HEK293 (cell line): Measurements from ENCODE around the gene C22orf15.
A peak's percentile ranks its signal among the peaks of the same experiment; 100 is the strongest.

Source experiments
- CTCF ChIA-PET: fragments of 350-600 bp; formaldehyde crosslinking; extraction: SDS; loops from one replicate; lab custom pipeline; 2021; ENCODE audit warnings: antibody characterized with exemption; lab: Yijun Ruan, JAX
- POLR2A ChIA-PET: fragments of 300-600 bp; formaldehyde crosslinking; extraction: SDS; loops from one replicate; lab custom pipeline; 2020; ENCODE audit warnings: antibody characterized with exemption, inconsistent platforms; lab: Yijun Ruan, JAX
- H3K27ac ChIP-seq: fragments of 200-500 bp; sonication (Bioruptor generic); 2 replicates; pipeline ENCODE4 v1.5.1; 2014; ENCODE audit warnings: low read depth, low read length, control low read depth, inconsistent platforms; ENCODE audit errors: extremely low read depth
- H3K36me3 ChIP-seq, 2 experiments: fragments of 200-500 bp in 1 of 2; sonication (Bioruptor generic) in 1 of 2; 1 replicate in 1 of 2; 2 replicates in 1 of 2; pipeline ENCODE4 v1.5.1; 2014 to 2017; ENCODE audit warnings: inconsistent platforms in 2 of 2, low read length in 2 of 2; ENCODE audit not compliant: control insufficient read depth in 2 of 2, insufficient read depth in 1 of 2
- H3K4me1 ChIP-seq: fragments of 200-500 bp; sonication (Bioruptor generic); 2 replicates; pipeline ENCODE4 v1.5.1; 2014; ENCODE audit warnings: mild to moderate bottlenecking, low read length, inconsistent platforms; ENCODE audit not compliant: control insufficient read depth, insufficient read depth
- H3K4me3 ChIP-seq: 2 replicates; pipeline ENCODE4 v1.5.1; 2011; ENCODE audit warnings: low read depth, mild to moderate bottlenecking, control low read depth, low read length, moderate library complexity
- H3K9me3 ChIP-seq: fragments of 200-500 bp; sonication (Bioruptor generic); 2 replicates; pipeline ENCODE4 v1.5.1; 2014; ENCODE audit warnings: low read depth, low read length, inconsistent platforms; ENCODE audit not compliant: control insufficient read depth, insufficient read depth
- EGR2 ChIP-seq: fragments of 450-650 bp; formaldehyde crosslinking; IDR thresholded peaks from 2 replicates; pipeline ENCODE4 v1.5.1; 2016; ENCODE audit warnings: low read depth, missing biosample characterization, missing genetic modification characterization
- FEZF1 ChIP-seq: fragments of 450-650 bp; formaldehyde crosslinking; IDR thresholded peaks from 2 replicates; pipeline ENCODE4 v1.5.1; 2016; ENCODE audit warnings: missing biosample characterization, missing genetic modification characterization
- HOXA7 ChIP-seq: sonication (generic); formaldehyde crosslinking; IDR thresholded peaks from 2 replicates; pipeline ENCODE4 v1.8.1; 2022; ENCODE audit warnings: missing genetic modification reagents, borderline replicate concordance
- KLF9 ChIP-seq: fragments of 450-650 bp; formaldehyde crosslinking; IDR thresholded peaks from 2 replicates; pipeline ENCODE4 v1.5.1; 2016; ENCODE audit warnings: missing biosample characterization, missing genetic modification characterization, low read depth
- MYNN ChIP-seq: fragments of 450-650 bp; formaldehyde crosslinking; IDR thresholded peaks from 2 replicates; pipeline ENCODE4 v1.5.1; 2016; ENCODE audit warnings: missing biosample characterization, missing genetic modification characterization, borderline replicate concordance
- TRIM28 ChIP-seq: IDR thresholded peaks from 2 replicates; pipeline ENCODE4 v1.6.1; 2011; ENCODE audit warnings: low read length, control low read depth, borderline replicate concordance
- ZBTB48 ChIP-seq: fragments of 450-650 bp; formaldehyde crosslinking; IDR thresholded peaks from 2 replicates; pipeline ENCODE4 v1.5.1; 2016; ENCODE audit warnings: missing biosample characterization, missing genetic modification characterization
- ZEB2 ChIP-seq: fragments of 450-650 bp; formaldehyde crosslinking; IDR thresholded peaks from 2 replicates; pipeline ENCODE4 v1.5.1; 2016; ENCODE audit warnings: missing biosample characterization, missing genetic modification characterization
- ZFHX2 ChIP-seq: fragments of 450-650 bp; formaldehyde crosslinking; conservative IDR thresholded peaks from 2 replicates; pipeline ENCODE4 v1.5.1; 2016; ENCODE audit warnings: missing biosample characterization, missing genetic modification characterization
- ZNF114 ChIP-seq: fragments of 450-650 bp; formaldehyde crosslinking; IDR thresholded peaks from 2 replicates; pipeline ENCODE4 v1.5.0; 2017; ENCODE audit warnings: missing biosample characterization, missing genetic modification characterization
- ZNF140 ChIP-seq: fragments of 450-650 bp; formaldehyde crosslinking; IDR thresholded peaks from 2 replicates; pipeline ENCODE4 v1.5.1; 2016; ENCODE audit warnings: missing biosample characterization, missing genetic modification characterization
- ZNF175 ChIP-seq: fragments of 450-650 bp; formaldehyde crosslinking; IDR thresholded peaks from 2 replicates; pipeline ENCODE4 v1.5.1; 2016; ENCODE audit warnings: missing biosample characterization, missing genetic modification characterization
- ZNF202 ChIP-seq: fragments of 450-650 bp; formaldehyde crosslinking; IDR thresholded peaks from 2 replicates; pipeline ENCODE4 v1.5.1; 2016; ENCODE audit warnings: missing biosample characterization, missing genetic modification characterization, borderline replicate concordance
- ZNF292 ChIP-seq: fragments of 450-650 bp; formaldehyde crosslinking; IDR thresholded peaks from 2 replicates; pipeline ENCODE4 v1.5.1; 2016; ENCODE audit warnings: low read depth, missing biosample characterization, missing genetic modification characterization, borderline replicate concordance
- ZNF341 ChIP-seq: fragments of 450-650 bp; formaldehyde crosslinking; IDR thresholded peaks from 2 replicates; pipeline ENCODE4; 2016; ENCODE audit warnings: low read depth, missing biosample characterization, missing genetic modification characterization
- ZNF366 ChIP-seq: fragments of 450-650 bp; formaldehyde crosslinking; conservative IDR thresholded peaks from 2 replicates; pipeline ENCODE4 v1.5.1; 2016; ENCODE audit warnings: missing biosample characterization, missing genetic modification characterization
- ZNF548 ChIP-seq: fragments of 450-650 bp; formaldehyde crosslinking; IDR thresholded peaks from 2 replicates; pipeline ENCODE4 v1.5.1; 2016; ENCODE audit warnings: missing biosample characterization, missing genetic modification characterization
- ZNF560 ChIP-seq: fragments of 450-650 bp; formaldehyde crosslinking; IDR thresholded peaks from 2 replicates; pipeline ENCODE4 v1.5.1; 2017; ENCODE audit warnings: missing biosample characterization, missing genetic modification characterization, borderline replicate concordance
- ZNF600 ChIP-seq: fragments of 450-650 bp; formaldehyde crosslinking; IDR thresholded peaks from 2 replicates; pipeline ENCODE4 v1.5.1; 2016; ENCODE audit warnings: missing biosample characterization, missing genetic modification characterization
- ZNF624 ChIP-seq: fragments of 450-650 bp; formaldehyde crosslinking; IDR thresholded peaks from 2 replicates; pipeline ENCODE4 v1.5.1; 2017; ENCODE audit warnings: missing biosample characterization, missing genetic modification characterization
- ZNF677 ChIP-seq: fragments of 450-650 bp; IDR thresholded peaks from 2 replicates; pipeline ENCODE4 v1.5.0; 2018; ENCODE audit warnings: missing biosample characterization, mild to moderate bottlenecking, missing genetic modification characterization, moderate library complexity
- ZNF76 ChIP-seq: fragments of 450-650 bp; formaldehyde crosslinking; IDR thresholded peaks from 2 replicates; pipeline ENCODE4; 2016; ENCODE audit warnings: low read depth, missing biosample characterization, missing genetic modification characterization, borderline replicate concordance
- ZNF777 ChIP-seq: fragments of 450-650 bp; formaldehyde crosslinking; IDR thresholded peaks from 2 replicates; pipeline ENCODE4 v1.5.1; 2017; ENCODE audit warnings: missing biosample characterization, missing genetic modification characterization, borderline replicate concordance
- ZSCAN16 ChIP-seq: fragments of 450-650 bp; formaldehyde crosslinking; IDR thresholded peaks from 2 replicates; pipeline ENCODE4 v1.5.1; 2016; ENCODE audit warnings: missing biosample characterization, missing genetic modification characterization
- ZXDB ChIP-seq: fragments of 450-650 bp; formaldehyde crosslinking; IDR thresholded peaks from 2 replicates; pipeline ENCODE4 v1.5.1; 2016; ENCODE audit warnings: missing biosample characterization, missing genetic modification characterization
- TF ChIP-seq, protein P1 (sequence below): fragments of 450-650 bp; formaldehyde crosslinking; IDR thresholded peaks from 2 replicates; pipeline ENCODE4 v1.5.1; 2016; ENCODE audit warnings: missing biosample characterization, missing genetic modification characterization, borderline replicate concordance
- TF ChIP-seq, protein P2 (sequence below): fragments of 450-650 bp; formaldehyde crosslinking; IDR thresholded peaks from 2 replicates; pipeline ENCODE4 v1.5.1; 2016; ENCODE audit warnings: missing biosample characterization, missing genetic modification characterization, low read depth
- TF ChIP-seq, protein P3 (sequence below): fragments of 450-650 bp; formaldehyde crosslinking; IDR thresholded peaks from 2 replicates; pipeline ENCODE4 v1.5.1; 2017; ENCODE audit warnings: missing biosample characterization, missing genetic modification characterization
- TF ChIP-seq, protein P4 (sequence below): fragments of 450-650 bp; formaldehyde crosslinking; IDR thresholded peaks from 2 replicates; pipeline ENCODE4 v1.5.1; 2017; ENCODE audit warnings: missing biosample characterization, mild to moderate bottlenecking, missing genetic modification characterization, moderate library complexity

Gene C22orf15

DNA sequence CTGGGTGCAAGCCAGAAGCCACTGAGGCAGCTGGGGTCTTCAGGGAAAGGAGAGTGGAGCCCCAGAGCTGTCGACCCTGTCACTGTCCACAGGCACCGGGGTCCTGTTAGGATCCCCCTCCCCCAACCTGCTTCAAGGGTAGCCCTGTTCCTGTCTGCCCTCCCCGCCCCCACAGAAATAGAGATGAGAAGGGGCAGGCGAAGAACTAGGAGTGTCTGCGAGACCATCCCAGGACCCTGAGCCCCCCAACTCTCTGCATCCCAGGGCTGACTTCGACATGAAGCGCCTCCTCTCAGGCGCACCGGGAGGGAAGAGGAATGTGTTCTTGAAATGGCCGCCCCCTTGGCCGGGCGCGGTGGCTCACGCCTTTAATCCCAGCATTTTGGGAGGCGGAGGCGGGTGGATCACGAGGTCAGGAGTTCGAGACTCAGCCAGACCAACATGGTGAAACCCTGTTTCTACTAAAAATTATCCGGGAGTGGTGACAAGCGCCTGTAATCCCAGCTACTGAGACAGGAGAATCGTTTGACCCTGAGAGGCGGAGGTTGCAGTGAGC lies 11.3 kb upstream of the C22orf15 start (continued):
- no peak for TF ChIP-seq HOXA7 (CRISPR knock-in tag)
- TF ChIP-seq, protein P1, sequence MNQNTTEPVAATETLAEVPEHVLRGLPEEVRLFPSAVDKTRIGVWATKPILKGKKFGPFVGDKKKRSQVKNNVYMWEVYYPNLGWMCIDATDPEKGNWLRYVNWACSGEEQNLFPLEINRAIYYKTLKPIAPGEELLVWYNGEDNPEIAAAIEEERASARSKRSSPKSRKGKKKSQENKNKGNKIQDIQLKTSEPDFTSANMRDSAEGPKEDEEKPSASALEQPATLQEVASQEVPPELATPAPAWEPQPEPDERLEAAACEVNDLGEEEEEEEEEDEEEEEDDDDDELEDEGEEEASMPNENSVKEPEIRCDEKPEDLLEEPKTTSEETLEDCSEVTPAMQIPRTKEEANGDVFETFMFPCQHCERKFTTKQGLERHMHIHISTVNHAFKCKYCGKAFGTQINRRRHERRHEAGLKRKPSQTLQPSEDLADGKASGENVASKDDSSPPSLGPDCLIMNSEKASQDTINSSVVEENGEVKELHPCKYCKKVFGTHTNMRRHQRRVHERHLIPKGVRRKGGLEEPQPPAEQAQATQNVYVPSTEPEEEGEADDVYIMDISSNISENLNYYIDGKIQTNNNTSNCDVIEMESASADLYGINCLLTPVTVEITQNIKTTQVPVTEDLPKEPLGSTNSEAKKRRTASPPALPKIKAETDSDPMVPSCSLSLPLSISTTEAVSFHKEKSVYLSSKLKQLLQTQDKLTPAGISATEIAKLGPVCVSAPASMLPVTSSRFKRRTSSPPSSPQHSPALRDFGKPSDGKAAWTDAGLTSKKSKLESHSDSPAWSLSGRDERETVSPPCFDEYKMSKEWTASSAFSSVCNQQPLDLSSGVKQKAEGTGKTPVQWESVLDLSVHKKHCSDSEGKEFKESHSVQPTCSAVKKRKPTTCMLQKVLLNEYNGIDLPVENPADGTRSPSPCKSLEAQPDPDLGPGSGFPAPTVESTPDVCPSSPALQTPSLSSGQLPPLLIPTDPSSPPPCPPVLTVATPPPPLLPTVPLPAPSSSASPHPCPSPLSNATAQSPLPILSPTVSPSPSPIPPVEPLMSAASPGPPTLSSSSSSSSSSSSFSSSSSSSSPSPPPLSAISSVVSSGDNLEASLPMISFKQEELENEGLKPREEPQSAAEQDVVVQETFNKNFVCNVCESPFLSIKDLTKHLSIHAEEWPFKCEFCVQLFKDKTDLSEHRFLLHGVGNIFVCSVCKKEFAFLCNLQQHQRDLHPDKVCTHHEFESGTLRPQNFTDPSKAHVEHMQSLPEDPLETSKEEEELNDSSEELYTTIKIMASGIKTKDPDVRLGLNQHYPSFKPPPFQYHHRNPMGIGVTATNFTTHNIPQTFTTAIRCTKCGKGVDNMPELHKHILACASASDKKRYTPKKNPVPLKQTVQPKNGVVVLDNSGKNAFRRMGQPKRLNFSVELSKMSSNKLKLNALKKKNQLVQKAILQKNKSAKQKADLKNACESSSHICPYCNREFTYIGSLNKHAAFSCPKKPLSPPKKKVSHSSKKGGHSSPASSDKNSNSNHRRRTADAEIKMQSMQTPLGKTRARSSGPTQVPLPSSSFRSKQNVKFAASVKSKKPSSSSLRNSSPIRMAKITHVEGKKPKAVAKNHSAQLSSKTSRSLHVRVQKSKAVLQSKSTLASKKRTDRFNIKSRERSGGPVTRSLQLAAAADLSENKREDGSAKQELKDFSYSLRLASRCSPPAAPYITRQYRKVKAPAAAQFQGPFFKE: no peak
- TF ChIP-seq ZXDB: no peak
- no peak for TF ChIP-seq ZNF140
- no peak for TF ChIP-seq ZNF175 (tag by site-specific recombination)
- TF ChIP-seq ZNF366 (tag by site-specific recombination): no peak
- TF ChIP-seq KLF9 (tag by site-specific recombination): peak; percentile 15; the same call in 1 of the 2 replicates
- no peak for TF ChIP-seq ZNF560 (tag by site-specific recombination)
- TF ChIP-seq FEZF1 (tag by site-specific recombination): no peak
- TF ChIP-seq, protein P2, sequence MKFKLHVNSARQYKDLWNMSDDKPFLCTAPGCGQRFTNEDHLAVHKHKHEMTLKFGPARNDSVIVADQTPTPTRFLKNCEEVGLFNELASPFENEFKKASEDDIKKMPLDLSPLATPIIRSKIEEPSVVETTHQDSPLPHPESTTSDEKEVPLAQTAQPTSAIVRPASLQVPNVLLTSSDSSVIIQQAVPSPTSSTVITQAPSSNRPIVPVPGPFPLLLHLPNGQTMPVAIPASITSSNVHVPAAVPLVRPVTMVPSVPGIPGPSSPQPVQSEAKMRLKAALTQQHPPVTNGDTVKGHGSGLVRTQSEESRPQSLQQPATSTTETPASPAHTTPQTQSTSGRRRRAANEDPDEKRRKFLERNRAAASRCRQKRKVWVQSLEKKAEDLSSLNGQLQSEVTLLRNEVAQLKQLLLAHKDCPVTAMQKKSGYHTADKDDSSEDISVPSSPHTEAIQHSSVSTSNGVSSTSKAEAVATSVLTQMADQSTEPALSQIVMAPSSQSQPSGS: no peak
- TF ChIP-seq ZNF202 (tag by site-specific recombination): no peak
- no peak for TF ChIP-seq ZNF677

DNA sequence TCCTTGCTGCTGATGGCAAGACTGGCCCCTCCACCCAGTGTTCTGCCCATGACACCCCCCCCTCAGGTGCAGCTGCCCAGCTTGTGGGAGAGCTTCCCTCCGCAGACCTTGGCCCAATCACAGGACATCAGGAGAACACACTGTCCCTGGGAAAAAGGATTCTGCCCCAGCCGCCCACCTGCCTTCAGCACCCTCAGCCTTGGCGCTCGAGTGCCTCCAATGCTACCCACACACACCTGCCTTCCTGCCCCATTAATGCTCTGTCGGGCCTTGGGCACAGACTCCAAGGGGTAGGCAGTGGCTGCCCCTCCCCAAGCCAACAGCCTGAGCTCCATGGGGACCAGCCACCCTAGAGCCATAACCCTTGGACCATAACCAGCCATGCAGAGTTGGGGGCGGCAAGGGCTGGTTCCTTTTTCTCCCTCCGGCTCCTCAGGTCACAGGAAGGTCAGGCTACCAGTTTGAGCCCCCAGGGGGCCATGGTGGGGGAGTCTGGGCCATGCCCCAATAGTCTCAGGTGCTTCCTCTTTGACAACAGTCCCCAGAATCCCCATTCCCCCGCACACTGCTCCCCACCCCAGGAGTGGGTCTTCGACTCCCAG lies 10.6 kb upstream of the C22orf15 start:
- CTCF ChIA-PET: no interaction called here
- POLR2A ChIA-PET: interaction anchor here (0.6 to 1.2 kb wide), 2 partner anchors 14 to 60 kb away, joined by 4 to 9 read pairs; no protein-coding TSS in a partner anchor
- H3K27ac ChIP-seq: no peak overlapping the region
- H3K36me3 ChIP-seq: no peaks in the 10 kb centered on the region; a peak in 1 of 3 replicates
- peaks cover 9% of the 10 kb centered on the region; the same call in 1 of the 2 replicates for H3K4me1 ChIP-seq
- no peak overlapping the region for H3K4me3 ChIP-seq
- no peaks in the 10 kb centered on the region for H3K9me3 ChIP-seq
- TF ChIP-seq ZEB2 (tag by site-specific recombination): no peak
- no peak for TF ChIP-seq TRIM28
- TF ChIP-seq, protein P3, sequence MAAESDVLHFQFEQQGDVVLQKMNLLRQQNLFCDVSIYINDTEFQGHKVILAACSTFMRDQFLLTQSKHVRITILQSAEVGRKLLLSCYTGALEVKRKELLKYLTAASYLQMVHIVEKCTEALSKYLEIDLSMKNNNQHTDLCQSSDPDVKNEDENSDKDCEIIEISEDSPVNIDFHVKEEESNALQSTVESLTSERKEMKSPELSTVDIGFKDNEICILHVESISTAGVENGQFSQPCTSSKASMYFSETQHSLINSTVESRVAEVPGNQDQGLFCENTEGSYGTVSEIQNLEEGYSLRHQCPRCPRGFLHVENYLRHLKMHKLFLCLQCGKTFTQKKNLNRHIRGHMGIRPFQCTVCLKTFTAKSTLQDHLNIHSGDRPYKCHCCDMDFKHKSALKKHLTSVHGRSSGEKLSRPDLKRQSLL: no peak
- TF ChIP-seq ZNF76: no peak
- no peak for TF ChIP-seq MYNN (tag by site-specific recombination)
- TF ChIP-seq ZNF777: no peak
- TF ChIP-seq ZNF548 (tag by site-specific recombination): no peak
- TF ChIP-seq ZNF600 (tag by site-specific recombination): no peak
- TF ChIP-seq ZBTB48 (tag by site-specific recombination): no peak
- peak; percentile 74 for TF ChIP-seq EGR2 (tag by site-specific recombination)
- no peak for TF ChIP-seq ZNF292 (tag by site-specific recombination)
- no peak for TF ChIP-seq ZSCAN16 (tag by site-specific recombination)
- TF ChIP-seq ZNF624 (tag by site-specific recombination): no peak
- TF ChIP-seq ZNF114 (tag by site-specific recombination): no peak
- TF ChIP-seq ZFHX2: peak; percentile 82
- peak; percentile 53 for TF ChIP-seq ZNF341 (tag by site-specific recombination)
- TF ChIP-seq, protein P4, sequence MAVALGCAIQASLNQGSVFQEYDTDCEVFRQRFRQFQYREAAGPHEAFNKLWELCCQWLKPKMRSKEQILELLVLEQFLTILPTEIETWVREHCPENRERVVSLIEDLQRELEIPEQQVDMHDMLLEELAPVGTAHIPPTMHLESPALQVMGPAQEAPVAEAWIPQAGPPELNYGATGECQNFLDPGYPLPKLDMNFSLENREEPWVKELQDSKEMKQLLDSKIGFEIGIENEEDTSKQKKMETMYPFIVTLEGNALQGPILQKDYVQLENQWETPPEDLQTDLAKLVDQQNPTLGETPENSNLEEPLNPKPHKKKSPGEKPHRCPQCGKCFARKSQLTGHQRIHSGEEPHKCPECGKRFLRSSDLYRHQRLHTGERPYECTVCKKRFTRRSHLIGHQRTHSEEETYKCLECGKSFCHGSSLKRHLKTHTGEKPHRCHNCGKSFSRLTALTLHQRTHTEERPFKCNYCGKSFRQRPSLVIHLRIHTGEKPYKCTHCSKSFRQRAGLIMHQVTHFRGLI (tag by site-specific recombination): no peak
